ENCODE measurements around the gene ELF5.

ELF5 gene

DNA sequence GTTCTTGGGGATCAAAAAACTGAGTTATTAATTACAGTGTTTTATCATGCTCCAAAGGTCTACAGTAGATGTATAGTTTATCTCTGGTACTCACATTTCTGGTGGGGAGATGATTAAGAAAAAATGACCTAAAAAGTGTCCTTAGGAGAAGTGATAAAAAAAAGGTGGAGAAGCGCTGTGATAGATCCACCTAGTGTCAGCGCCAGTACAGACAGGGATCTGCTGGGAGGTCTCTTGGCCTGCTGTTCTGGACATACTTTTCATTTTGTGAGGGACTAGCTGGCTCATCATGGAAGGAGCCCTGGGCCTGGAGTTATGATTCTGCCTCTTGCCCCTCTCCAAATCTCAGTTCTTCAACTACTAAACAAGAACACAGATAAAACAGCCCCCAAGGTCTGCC lies 2.9 kb downstream of the ELF5 start:
- no peak overlapping the region for H3K4me3 Mint-ChIP-seq
- no peak overlapping the region for H3K27ac Mint-ChIP-seq
- no peaks in the 10 kb centered on the region for H3K4me1 Mint-ChIP-seq (ENCODE audit: low read depth)

DNA sequence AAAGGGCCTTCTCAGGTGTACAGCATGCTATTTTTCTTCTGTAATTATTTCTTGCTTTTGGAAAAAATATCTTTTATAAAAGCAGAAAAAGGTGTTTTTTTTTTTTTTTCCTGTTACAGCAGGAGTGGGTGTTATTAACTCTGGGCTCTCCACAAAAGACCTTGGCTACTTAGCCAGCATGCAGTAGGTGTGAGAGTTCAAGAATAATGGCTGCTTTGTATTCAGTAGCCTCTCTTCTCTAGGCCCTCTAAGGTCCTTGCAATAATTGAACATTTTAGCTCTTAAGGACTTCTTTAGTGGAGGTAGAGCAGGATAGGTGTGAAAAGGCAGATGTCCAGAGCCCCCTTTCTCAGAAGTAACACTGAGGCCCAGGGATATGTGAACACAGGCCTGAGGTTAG lies 3.4 kb downstream of the ELF5 start:
- peaks cover 2% of the 10 kb centered on the region for H3K27me3 Mint-ChIP-seq (ENCODE audit: low read depth)

More for the DNA sequence above, 2.9 kb downstream of the ELF5 start:
- Mint-ChIP-seq H3K27me3 (ENCODE audit: low read depth) (peaks cover 2% of the 10 kb centered on the region), H3K36me3 (ENCODE audit: low read depth) (no peaks in the 10 kb centered on the region), H3K9me3 (no peaks in the 10 kb centered on the region)
- no peak for DNase-seq (ENCODE audit: low spot score)

GRCh38 chr11:34509336-34509876 lies 4.2 kb downstream of the ELF5 start:
- H3K4me1 Mint-ChIP-seq (ENCODE audit: low read depth), result no peaks in the 10 kb centered on the region
- H3K36me3 Mint-ChIP-seq (ENCODE audit: low read depth), result no peaks in the 10 kb centered on the region
- no peaks in the 10 kb centered on the region for H3K9me3 Mint-ChIP-seq

More for the DNA sequence above, 3.4 kb downstream of the ELF5 start:
- H3K4me1 Mint-ChIP-seq (ENCODE audit: low read depth), result no peaks in the 10 kb centered on the region
- H3K36me3 Mint-ChIP-seq (ENCODE audit: low read depth), result no peaks in the 10 kb centered on the region
- H3K9me3 Mint-ChIP-seq, result no peaks in the 10 kb centered on the region
- H3K27ac Mint-ChIP-seq, result no peak overlapping the region
- no peak overlapping the region for H3K4me3 Mint-ChIP-seq
- DNase-seq (ENCODE audit: low spot score), result no peak

DNA sequence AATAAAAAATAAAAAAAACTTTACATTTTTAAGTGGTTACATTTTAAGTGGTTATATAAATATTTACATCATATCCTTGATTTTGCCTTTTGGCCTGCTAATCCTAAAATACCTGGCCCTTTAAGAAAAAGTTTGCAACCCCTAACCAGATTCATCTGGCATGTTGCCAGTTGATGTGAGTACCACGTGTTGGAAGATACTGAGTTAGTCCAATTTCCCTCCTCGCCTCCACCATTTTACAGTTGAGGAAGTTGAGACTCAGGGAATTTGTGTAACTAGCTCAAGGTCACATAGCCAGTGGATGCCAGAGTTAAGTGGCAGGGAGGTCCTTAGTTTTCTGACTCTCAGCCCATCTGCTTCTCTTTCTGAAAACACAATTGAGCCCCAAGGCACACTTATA lies 5.1 kb downstream of the ELF5 start:
- Mint-ChIP-seq H3K27me3 (ENCODE audit: low read depth) (no peaks in the 10 kb centered on the region), H3K27ac (no peak overlapping the region), H3K36me3 (ENCODE audit: low read depth) (no peaks in the 10 kb centered on the region), H3K4me1 (ENCODE audit: low read depth) (no peaks in the 10 kb centered on the region), H3K4me3 (no peak overlapping the region), H3K9me3 (no peaks in the 10 kb centered on the region)
- DNase-seq (ENCODE audit: low spot score), result no peak

More at GRCh38 chr11:34509336-34509876, 4.2 kb downstream of the ELF5 start:
- Mint-ChIP-seq H3K27ac (no peak overlapping the region), H3K4me3 (no peak overlapping the region), H3K27me3 (ENCODE audit: low read depth) (no peaks in the 10 kb centered on the region)
- DNase-seq (ENCODE audit: low spot score), result no peak

DNA sequence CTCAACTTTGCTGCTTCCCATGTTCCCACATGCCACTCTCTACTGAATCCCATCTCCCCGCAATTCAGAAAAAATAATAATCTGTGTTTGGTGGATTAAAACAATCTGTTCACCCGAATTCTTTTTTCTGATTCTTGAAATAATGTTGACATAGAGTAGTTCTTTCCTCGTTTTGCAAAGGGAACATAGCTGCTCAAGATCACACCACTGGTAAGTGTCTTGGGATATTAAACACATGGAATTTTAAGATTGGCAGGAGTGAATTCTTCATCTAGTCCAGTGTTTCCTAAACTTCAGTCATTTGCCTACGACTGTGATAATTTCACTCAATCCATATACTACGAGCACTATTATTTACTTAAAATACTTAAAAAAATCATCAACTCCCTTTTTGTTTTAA lies 6.0 kb downstream of the ELF5 start:
- Mint-ChIP-seq H3K27me3 (ENCODE audit: low read depth) (no peaks in the 10 kb centered on the region), H3K36me3 (ENCODE audit: low read depth) (no peaks in the 10 kb centered on the region), H3K4me1 (ENCODE audit: low read depth) (no peaks in the 10 kb centered on the region), H3K27ac (no peak overlapping the region), H3K9me3 (no peaks in the 10 kb centered on the region), H3K4me3 (no peak overlapping the region)
- DNase-seq (ENCODE audit: low spot score), result no peak

DNA sequence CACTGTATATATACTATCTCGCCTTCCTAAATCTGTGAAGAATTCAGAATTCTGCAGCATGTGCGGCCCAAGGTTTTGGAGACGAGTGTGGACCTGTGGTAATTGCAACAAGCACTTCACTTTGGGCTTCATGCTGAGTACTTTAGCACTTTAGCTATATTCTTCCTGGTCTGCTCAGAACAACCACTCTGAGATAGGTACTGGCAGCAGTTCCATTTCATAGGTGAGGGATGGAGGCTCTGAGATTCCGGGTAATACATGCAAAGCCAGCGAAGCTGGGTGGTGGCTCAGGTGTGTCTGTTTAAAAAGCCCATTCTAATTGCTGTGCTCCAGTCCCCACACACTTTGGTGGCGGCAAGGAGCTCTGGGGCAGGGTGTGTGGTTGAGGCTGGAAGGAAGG lies 6.4 kb downstream of the ELF5 start:
- Mint-ChIP-seq H3K27ac (no peak overlapping the region), H3K9me3 (no peaks in the 10 kb centered on the region), H3K4me1 (ENCODE audit: low read depth) (no peaks in the 10 kb centered on the region), H3K4me3 (no peak overlapping the region), H3K36me3 (ENCODE audit: low read depth) (no peaks in the 10 kb centered on the region), H3K27me3 (ENCODE audit: low read depth) (no peaks in the 10 kb centered on the region)
- no peak for DNase-seq (ENCODE audit: low spot score)

GRCh38 chr11:34505874-34506273 lies 7.7 kb downstream of the ELF5 start:
- DNase-seq (ENCODE audit: low spot score), result no peak
- no peak overlapping the region for H3K4me3 Mint-ChIP-seq
- peaks cover 3% of the 10 kb centered on the region for H3K27me3 Mint-ChIP-seq (ENCODE audit: low read depth)
- H3K36me3 Mint-ChIP-seq (ENCODE audit: low read depth), result no peaks in the 10 kb centered on the region
- no peaks in the 10 kb centered on the region for H3K9me3 Mint-ChIP-seq
- no peaks in the 10 kb centered on the region for H3K4me1 Mint-ChIP-seq (ENCODE audit: low read depth)
- no peak overlapping the region for H3K27ac Mint-ChIP-seq

DNA sequence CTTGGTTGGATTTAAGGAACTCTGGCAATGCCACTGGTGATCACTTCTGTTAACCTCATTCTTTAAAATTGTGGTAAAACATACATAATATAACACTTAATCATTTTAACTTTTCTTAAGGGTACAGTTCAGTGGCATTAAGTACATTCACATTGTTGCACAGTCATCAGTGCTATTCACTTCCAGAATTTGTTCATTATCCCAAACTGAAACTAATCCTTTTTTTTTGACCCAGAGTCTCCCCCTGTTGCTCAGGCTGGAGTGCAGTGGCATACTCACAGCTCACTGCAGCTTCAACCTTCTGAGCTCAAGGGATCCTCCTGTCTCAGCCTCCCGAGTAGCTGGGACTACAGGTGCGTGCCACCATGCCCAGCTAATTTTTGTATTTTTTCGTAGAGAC lies 10.6 kb downstream of the ELF5 start:
- Mint-ChIP-seq H3K4me1 (ENCODE audit: low read depth) (no peaks in the 10 kb centered on the region), H3K27me3 (ENCODE audit: low read depth) (peaks cover 3% of the 10 kb centered on the region), H3K9me3 (no peaks in the 10 kb centered on the region), H3K36me3 (ENCODE audit: low read depth) (no peaks in the 10 kb centered on the region), H3K4me3 (no peak overlapping the region), H3K27ac (no peak overlapping the region)
- no peak for DNase-seq (ENCODE audit: low spot score)

- H3K4me1 Mint-ChIP-seq (ENCODE audit: low read depth), result no peaks in the 10 kb centered on the region
- no peak for DNase-seq (ENCODE audit: low spot score)
- H3K27me3 Mint-ChIP-seq (ENCODE audit: low read depth), result peaks cover 7% of the 10 kb centered on the region
- no peak overlapping the region for H3K4me3 Mint-ChIP-seq
- no peaks in the 10 kb centered on the region for H3K9me3 Mint-ChIP-seq
- H3K27ac Mint-ChIP-seq, result no peak overlapping the region
- no peaks in the 10 kb centered on the region for H3K36me3 Mint-ChIP-seq (ENCODE audit: low read depth)
Observed at GRCh38 chr11:34501949-34502348, 11.6 kb downstream of the ELF5 start.

DNA sequence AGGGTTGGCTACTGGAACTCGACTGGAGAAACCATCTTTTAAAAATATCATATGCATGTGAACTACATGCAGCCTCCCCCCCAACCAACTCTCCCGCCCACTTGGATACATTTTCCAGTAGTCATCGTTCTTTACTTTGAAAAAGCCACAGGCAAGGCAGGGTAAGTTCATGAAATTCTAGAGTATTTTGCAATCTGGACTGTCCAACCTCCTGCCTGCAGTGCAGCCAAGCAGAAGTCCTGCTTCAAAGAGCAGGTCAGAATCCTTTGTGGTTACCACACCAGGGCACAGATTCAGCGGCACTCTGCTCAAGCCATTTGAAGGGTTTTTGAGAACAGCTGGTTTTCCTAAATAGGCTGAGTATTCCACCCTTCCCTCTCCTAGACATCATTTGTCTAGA lies 12.1 kb downstream of the ELF5 start:
- Mint-ChIP-seq H3K27me3 (ENCODE audit: low read depth) (peaks cover 7% of the 10 kb centered on the region), H3K27ac (no peak overlapping the region), H3K9me3 (no peaks in the 10 kb centered on the region), H3K36me3 (ENCODE audit: low read depth) (no peaks in the 10 kb centered on the region), H3K4me1 (ENCODE audit: low read depth) (no peaks in the 10 kb centered on the region), H3K4me3 (no peak overlapping the region)
- no peak for DNase-seq (ENCODE audit: low spot score)

DNA sequence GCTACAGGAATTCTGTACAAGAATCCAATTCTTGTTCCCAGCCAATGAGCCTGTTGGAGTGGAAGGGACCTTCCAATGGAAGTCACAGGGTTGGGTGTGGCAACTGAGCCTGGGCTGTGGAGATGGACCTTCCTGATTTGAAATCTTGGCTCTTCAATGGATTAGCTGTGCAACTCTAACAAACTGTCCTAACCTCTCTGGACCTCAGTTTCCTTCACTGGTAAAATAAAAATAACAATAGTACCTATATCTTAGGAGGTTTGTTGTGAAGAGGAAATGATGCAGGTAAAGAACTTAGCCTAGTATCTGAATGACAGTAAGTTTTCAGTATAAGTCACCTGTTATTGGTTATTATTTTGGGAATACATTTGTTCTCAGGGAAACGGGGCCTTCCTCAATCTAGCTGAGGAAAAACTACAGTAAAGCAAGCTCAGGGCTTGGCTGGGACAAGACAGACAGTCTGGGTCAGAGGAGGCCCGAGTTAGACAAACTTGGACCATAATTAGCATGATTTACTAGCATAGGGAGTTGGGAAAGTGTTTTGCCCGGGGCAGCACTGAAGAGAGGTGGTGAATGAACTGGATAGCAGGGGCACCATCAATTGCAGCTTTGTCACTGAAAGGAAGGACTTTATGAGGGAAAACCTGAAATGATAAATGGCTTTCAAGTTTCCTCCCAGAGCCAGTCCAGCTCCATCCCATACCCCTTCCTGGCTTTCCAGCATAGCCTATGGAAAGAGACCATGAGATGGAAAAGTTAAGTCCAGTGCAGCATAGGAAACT lies 13.7 kb downstream of the ELF5 start:
- Mint-ChIP-seq H3K27ac (no peak overlapping the region), H3K4me3 (no peak overlapping the region), H3K27me3 (ENCODE audit: low read depth) (peaks cover 7% of the 10 kb centered on the region), H3K36me3 (ENCODE audit: low read depth) (no peaks in the 10 kb centered on the region), H3K9me3 (no peaks in the 10 kb centered on the region), H3K4me1 (ENCODE audit: low read depth) (no peaks in the 10 kb centered on the region)
- no peak for DNase-seq (ENCODE audit: low spot score)

DNA sequence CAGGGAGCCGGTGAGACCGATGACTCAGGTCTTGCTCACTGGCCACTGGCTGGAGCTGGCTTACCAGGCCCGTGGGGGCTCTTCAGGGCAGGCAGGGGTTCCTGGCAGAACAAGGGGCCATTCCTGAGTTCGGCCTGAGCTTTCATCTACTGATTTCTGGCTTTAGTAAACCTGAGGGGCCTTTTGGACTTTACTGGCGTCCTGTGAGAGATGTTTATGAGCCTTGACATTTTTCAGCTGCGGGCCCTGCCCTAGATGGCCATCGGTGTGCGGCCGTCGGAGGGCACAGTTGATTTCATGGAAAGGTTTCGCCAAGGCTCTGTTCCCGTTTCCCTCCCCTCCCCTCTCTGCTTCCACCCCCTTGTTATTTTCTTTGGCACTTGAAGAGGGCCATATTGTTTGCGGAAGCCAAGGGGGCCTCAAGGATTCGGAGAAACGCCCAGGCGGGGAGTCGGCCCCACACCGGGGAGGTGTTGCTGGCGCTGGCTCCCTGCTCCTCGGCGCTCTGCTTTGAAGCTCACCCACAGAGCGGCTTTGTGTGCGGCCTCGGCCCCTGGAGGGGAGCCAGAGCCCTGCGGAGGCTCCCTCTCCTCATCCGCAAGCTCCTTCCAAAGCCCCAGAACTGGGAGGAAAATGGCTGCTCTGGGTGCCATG lies 17.7 kb downstream of the ELF5 start:
- Mint-ChIP-seq H3K4me3 (no peak overlapping the region), H3K9me3 (no peaks in the 10 kb centered on the region), H3K27ac (no peak overlapping the region), H3K36me3 (ENCODE audit: low read depth) (no peaks in the 10 kb centered on the region), H3K27me3 (ENCODE audit: low read depth) (peaks cover 4% of the 10 kb centered on the region), H3K4me1 (ENCODE audit: low read depth) (no peaks in the 10 kb centered on the region)
- DNase-seq (ENCODE audit: low spot score), result no peak

- no peak overlapping the region for H3K4me3 Mint-ChIP-seq
- DNase-seq (ENCODE audit: low spot score), result no peak
- no peaks in the 10 kb centered on the region for H3K9me3 Mint-ChIP-seq
- H3K27ac Mint-ChIP-seq, result no peak overlapping the region
- no peaks in the 10 kb centered on the region for H3K36me3 Mint-ChIP-seq (ENCODE audit: low read depth)
- peaks cover 4% of the 10 kb centered on the region for H3K27me3 Mint-ChIP-seq (ENCODE audit: low read depth)
- no peaks in the 10 kb centered on the region for H3K4me1 Mint-ChIP-seq (ENCODE audit: low read depth)
Observed at GRCh38 chr11:34495239-34495723, 18.3 kb downstream of the ELF5 start.

- no peaks in the 10 kb centered on the region for H3K4me1 Mint-ChIP-seq (ENCODE audit: low read depth)
- H3K27me3 Mint-ChIP-seq (ENCODE audit: low read depth), result peaks cover 4% of the 10 kb centered on the region
- H3K27ac Mint-ChIP-seq, result no peak overlapping the region
- no peaks in the 10 kb centered on the region for H3K9me3 Mint-ChIP-seq
- no peak for DNase-seq (ENCODE audit: low spot score)
- H3K36me3 Mint-ChIP-seq (ENCODE audit: low read depth), result no peaks in the 10 kb centered on the region
- no peak overlapping the region for H3K4me3 Mint-ChIP-seq
Observed at GRCh38 chr11:34493926-34494595, 19.5 kb downstream of the ELF5 start.

Data from T-helper 2 cell treated with Interferon-gamma antibody and Interleukin-4, amounts not matched to agents 5 μg/mL and 100 μg/mL, for 36 hours (primary cell).